HT-29 (cell line): ENCODE data around the gene CAD. TPM values are rescaled to one million over a fixed set of nuclear protein-coding genes. Genes with fewer than 3 reads are reported as not detected.
A peak's percentile ranks its signal among the peaks of the same experiment; 100 is the strongest.

Source experiments
- DNase-seq: peaks from one replicate; pipeline ENCODE4 v3.0.0-alpha.2; 2015; ENCODE audit warnings: low spot score
- total RNA-seq: library from RNA; depleted of rRNA; stranded (reverse); fragments of >200 nt; shearing (Covaris generic); gene quantifications from 2 replicates; pipeline ENCODE4 v1.2.3, GENCODE V29; 2014

CAD gene
- total RNA-seq, 1 experiment from 2014 or later, result 88.5 TPM

- DNase-seq, result no peak
Measured at GRCh38 chr2:27198627-27199026, 18.5 kb upstream of the CAD start.

GRCh38 chr2:27199241-27199640 is 17.9 kb upstream of the CAD start:
- no peak for DNase-seq

- DNase-seq, result no peak
Measured at GRCh38 chr2:27201675-27202074, 15.5 kb upstream of the CAD start.

- DNase-seq, result no peak
Measured at GRCh38 chr2:27202854-27203253, 14.3 kb upstream of the CAD start.

- no peak for DNase-seq
Measured at GRCh38 chr2:27203741-27204140, 13.4 kb upstream of the CAD start.

GRCh38 chr2:27204566-27204965 is 12.6 kb upstream of the CAD start:
- no peak for DNase-seq

GRCh38 chr2:27205206-27205605 is 12.0 kb upstream of the CAD start:
- no peak for DNase-seq

- no peak for DNase-seq
Measured at GRCh38 chr2:27206346-27206745, 10.8 kb upstream of the CAD start.

GRCh38 chr2:27208486-27209050 is 8.6 kb upstream of the CAD start:
- no peak for DNase-seq

GRCh38 chr2:27209621-27210401 is 7.4 kb upstream of the CAD start:
- DNase-seq, result no peak

GRCh38 chr2:27211241-27211942 is 5.8 kb upstream of the CAD start:
- peak; percentile 67 for DNase-seq

GRCh38 chr2:27211943-27212625 is 5.1 kb upstream of the CAD start, which contains the start of the genes ATRAID and SLC5A6:
Gene ATRAID, plus strand, starts transcription at chr2:27212041. Its CDS starts 328 bp downstream, at chr2:27212369.
Gene SLC5A6, minus strand, starts transcription at chr2:27212268. Its CDS starts 4,618 bp downstream, at chr2:27207650.
- DNase-seq, result peak; percentile 90

- DNase-seq, result peak; percentile 78
Measured at GRCh38 chr2:27212626-27213471, 4.3 kb upstream of the CAD start.

- DNase-seq, result no peak
Measured at GRCh38 chr2:27214941-27215340, 2.2 kb upstream of the CAD start.

- DNase-seq, result no peak
Measured at GRCh38 chr2:27216416-27217137, 592 bp upstream of the CAD start.

- no peak for DNase-seq
Measured at GRCh38 chr2:27218614-27219013, 1.4 kb downstream of the CAD start.

- DNase-seq, result no peak
Measured at GRCh38 chr2:27219091-27219490, 1.9 kb downstream of the CAD start.

GRCh38 chr2:27220091-27220490 is 2.9 kb downstream of the CAD start:
- DNase-seq, result no peak

- no peak for DNase-seq
Measured at GRCh38 chr2:27221166-27221565, 4.0 kb downstream of the CAD start.

GRCh38 chr2:27222407-27222806 is 5.2 kb downstream of the CAD start:
- DNase-seq, result no peak
